SKM-1 (cell line): ENCODE results near the gene SDF4.

ENCODE experiments used
- DNase-seq: peaks from one replicate; lab custom pipeline; 2025; ENCODE audit not compliant: unreplicated experiment; lab: John Stamatoyannopoulos, UW

SDF4 gene

DNA sequence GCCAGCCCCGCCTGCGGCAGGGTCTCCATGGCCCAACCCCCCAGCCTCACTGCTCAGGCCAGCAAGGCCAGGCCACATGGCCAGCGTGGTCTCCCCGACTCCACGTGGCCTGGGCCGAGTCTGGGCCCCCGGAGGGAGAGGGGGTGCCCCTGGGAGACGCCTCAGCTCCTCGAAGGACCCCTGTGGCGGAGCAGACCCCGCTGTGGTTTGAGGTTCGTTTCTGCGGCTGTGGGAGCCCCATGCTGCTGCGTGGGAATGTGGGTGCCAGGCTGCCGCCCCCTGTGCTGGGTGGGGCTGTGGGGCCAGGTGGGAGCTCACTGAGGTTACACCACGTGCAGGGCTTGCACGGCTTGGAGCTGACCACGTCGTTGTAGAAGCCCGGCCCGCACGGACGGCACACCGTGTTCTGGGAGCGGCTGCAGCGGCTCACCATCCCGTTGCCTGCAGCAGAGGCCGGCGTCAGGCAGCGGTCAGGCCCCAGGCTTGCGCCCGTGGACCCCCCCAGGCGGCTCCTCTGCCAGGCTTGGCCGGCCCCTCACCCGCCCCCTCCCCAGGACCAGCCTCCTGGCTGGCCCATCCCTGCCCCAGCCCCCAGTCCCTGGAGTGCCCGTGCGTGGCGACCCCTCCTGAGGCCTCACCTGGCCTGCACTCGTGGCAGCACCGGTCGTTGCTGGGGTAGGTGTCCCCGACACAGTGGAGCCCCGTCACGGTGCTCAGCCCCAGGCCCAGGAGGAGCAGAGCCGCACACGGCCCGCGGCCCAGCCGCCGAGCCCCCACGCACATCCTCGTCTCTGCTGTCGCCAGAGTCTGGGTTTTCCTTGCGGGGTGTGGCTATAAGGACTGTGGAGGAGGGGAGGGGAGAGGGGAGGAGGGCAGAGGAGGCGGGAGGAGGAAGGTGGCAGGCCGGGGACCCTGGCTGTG, 18.2 kb downstream of the SDF4 start, which contains the start of gene TNFRSF4:
TNFRSF4 (minus strand) TSS at position 809 of the 921 bp plus-strand sequence; CDS start at position 783, 26 bp downstream.
- DNase-seq: no peak

DNA sequence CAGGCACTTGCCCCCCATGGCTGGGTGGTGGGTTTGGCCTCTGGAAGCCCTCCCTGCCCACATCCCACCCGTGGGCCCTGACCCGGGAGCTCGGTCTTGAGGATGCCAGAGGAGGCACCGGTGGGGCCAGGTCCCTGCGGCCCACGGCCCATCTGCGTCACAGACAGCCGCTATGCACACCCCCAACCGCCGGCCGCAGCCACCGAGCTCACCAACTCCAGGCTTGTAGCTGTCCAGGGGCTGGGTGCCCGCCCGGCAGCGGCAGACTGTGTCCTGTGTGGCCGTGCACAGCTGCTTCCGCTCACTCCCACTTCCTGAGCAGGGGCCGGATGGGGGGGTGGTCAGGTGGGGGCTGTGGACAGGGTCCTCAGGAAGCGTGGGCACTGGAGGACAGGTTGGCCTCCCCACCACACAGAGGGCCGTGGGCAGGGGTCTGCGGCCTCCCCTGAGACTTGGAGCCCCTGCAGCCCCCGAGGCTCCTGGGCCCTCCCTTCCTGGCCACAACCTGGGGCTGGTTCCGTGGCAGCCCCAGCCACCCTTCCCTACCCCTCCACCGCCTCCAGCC, 18.9 kb downstream of the SDF4 start:
- no peak for DNase-seq

DNA sequence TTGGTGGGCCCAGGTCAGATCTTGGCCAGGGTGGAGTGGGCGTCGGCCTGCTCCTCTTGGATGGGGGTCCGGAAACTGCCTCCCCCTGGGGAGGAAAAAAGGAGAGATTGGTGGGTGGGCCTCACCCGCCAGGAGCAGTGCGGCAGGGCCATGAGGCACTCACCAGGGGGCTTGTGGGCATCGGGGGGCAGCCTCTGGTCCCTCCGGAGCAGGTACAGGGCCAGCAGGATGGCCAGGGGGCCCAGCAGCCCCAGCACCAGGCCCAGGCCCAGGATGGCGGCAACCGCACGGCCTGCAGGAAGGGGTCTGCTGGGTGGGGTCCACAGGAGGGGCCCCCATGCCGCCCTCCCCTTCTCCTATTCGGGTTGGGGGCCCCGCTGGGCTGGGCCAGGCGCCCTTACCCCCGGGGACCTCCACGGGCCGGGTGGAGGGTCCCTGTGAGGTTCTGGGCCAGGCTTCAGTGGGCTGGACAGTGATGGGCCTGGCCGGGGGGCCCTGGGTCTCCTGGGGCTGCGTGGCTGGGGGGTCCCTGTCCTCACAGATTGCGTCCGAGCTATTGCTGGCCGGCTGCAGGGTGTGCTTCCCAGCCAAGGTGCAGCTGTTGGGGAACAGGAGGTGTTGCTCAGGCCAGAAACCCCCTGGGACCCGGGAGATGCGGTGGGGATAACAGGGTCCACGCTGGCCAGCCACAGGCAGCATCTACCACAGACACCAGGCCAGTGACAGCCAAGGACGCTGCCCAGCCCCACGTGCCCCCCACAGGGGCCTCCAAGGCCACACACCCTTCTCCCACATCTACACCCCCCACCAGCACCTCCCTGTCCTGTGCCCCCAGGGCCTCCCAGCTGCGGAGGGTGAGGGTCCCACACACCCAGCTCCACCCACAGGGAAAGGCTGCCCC, 20.0 kb downstream of the SDF4 start:
- DNase-seq: no peak

DNA sequence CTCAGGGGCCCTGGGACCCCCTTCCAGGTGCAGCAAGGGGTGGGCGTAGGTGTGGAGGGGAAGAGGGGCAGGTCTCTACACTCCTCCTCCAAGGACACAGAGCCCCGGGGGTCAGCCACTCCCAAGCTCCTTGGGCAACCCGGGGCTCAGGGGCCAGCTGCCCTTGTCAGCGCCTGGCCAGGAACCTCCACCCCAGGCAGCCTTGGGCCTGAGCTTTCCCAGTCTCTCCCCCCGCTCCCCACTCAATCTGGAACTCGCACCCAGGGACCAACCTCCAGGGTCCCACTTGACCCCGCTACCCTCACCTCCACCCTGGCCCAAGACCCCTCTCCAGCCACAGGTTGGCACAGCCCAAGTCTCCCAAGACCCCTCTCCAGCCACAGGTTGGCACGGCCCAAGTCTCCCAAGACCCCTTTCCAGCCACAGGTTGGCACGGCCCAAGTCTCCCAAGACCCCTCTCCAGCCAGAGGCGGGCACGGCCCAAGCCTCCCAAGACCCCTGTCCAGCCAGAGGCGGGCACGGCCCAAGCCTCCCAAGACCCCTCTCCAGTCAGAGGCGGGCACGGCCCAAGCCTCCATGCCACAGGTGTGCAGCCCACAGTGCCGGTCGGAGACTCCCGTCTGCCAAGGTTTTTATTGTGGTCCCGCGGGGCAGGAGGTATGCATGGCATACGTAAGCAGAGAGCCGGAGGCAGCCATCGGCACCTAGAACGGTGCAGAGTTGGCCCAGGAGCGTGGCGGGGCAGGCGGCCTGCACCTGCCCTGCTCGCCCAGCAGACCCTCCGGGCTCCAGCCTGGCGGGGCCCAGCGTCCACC, 20.9 kb downstream of the SDF4 start:
- no peak for DNase-seq

DNA sequence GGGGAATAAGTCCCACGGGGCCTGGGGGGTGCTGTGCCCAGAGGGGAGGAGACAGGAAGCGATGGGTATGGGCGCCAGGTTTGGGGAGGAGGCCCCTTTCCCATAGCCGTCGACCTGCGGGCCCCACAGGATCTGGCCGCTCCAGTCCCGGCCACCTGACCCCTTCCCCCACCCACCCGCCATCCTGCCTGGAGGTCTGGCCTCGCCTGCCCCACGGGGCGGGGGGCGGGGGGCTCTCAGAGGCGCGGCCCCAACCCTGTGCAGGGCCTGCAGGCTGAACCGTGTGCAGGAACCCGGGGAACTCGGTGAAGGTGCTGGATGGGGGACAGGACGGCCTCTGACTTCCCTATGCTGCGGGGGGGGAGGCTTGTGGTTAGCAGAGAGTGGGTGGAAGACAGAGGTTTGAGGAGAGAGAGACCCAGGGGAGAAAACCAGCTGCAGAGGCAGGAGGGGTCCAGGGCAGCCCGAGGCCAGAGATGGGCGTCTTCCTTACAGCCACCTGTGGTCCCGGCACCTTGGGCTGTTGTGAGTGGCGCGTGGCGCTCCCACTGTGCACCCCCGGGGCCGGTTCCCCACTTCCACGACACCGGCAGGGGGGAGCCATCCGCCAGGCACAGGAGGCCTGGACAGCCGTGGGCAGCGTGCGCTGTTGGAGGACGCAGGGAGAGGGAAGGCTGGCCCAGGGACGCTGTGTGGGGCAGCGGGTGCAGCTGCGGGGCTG, 22.9 kb downstream of the SDF4 start:
- DNase-seq: peak; percentile 13

DNA sequence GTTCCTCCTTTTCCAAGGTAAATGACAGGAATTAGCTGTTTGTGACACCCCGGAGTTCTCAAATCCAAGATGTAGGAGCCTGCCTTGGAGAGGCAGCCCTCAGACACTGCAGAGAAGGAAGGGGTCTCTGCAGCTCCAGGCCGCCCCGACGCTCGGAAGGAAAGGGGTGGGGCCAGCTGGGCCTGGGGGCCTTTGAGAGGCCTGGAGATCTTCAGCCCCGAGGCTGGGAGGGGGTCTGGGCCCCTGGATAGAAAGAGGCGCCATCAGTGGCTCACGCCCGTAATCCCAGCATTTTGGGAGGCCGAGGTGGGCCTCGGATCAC, 24.3 kb downstream of the SDF4 start:
- no peak for DNase-seq

DNA sequence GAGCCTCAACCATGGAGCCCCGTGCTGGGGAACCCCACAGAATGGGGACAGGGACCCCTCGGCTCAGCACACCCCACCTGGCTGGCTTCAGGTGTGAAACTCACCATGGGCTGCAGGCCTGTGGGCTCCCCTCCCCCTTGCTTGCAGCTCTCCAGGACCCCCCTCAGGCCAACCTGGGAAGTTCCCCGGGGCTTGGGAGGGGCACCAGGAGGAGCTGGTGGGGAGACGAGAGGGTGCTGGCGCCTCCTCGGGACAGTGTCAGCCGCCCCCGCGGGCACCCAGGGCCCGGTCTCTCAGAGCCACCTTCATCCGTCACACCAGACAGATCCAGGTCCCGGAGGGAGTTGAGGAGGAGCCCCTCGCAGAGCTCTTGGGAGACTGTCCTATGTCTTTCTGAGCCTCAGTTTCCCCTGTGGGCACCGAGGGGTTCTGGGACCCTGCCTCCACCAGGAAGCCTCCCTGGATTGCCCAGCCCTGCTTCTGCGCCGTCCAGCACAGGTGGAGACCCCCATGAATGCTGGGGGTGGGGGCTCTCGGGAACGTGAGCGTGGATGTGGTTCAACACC, 24.8 kb downstream of the SDF4 start:
- DNase-seq: no peak

DNA sequence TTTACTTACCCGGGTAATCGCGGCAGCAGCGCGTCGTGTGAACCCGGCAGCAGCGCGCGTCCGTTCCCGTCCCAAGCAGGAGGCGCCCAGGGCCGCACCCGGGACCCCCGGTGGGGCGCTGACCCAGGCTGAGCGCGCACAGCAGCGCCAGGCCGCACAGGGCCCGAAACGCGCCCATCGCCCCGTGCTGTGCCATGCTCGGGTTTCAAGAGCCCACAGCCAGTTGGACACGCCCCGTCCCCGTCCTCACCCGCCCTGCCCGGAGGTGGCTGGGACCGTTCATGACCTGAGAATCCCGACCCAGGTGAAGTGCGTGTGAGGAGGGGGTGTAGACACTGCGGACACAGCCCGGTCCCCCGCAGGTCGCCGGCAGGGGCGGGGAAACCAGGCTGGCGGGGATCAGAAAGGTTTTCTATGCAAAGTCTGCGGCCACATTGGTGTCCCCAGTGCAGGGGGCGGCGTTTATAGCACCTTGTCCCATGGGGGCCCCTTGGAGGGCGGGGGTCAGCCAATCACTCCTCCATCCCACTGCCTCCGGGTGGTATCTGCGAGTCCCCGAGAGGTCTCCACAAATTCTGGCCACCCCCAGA, 25.3 kb downstream of the SDF4 start, which contains the start of gene TNFRSF18:
TNFRSF18 (minus strand) TSS at position 217 of the 590 bp plus-strand sequence; CDS start at position 196, 21 bp downstream.
- DNase-seq: no peak

DNA sequence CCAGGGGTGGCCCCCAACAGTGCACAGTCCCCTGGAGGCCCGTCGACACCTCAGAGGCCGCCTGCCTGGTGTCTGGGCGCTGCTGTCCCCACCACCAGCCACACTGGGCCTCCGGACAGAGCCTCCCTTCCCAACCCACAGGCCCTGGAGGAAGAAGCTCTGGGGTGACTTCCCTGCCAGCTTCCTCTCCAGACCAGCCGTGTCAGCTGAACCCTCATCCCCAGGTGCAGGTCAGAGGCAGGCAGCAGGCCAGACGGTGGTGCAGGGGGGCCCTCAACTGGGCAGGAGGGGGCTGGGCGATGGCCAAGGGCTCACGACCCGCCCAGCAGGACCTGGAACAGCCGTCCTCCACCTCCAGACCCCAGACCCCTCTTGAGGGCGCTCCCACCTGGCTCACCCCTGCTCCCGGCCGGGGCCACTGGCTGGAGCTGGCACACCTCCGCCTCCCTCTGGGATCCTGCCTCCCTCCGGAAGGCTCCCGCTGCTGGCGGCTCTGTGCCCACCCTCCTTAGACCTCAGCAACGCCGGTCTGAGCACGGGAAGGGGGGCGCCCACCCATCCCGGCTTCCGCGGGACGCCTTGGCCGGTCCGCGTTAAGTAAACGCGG, 25.9 kb downstream of the SDF4 start:
- no peak for DNase-seq

DNA sequence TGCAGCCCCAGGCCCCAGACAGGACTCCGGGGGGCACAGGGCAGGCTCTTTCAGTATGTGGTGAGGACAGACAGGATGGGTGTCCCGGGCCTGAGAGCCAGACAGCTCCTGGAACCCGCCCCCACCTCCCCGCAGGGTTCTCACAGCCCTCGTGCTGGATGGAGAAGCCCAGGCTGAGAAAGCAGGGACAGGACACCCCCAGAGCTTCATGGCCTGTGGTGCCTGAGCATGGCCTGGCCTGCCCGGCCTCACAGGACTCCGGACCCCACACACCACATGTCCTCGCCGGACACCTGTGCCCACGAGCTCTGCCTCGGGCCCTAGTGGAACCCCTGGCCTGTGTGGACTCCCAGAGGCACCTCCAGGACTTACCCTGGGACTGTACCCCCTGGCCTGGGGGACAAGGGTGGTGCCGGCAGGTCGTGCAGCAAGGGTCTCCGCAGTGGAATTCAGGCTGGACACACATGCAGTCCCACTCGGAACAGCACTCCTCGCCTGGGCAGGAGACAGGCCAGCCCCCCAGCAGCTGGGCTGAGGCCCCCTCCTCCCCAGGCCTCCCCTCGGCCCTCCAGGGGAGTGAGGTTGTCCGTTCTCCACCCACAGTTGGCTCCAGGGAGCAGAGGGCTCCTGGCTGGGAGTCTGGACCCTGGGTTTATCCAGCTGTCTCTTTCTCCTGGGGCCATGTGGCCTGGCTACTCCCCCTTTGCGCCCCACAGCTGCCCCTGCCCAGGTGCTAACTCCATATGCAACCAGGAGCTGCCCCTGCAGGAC, 26.6 kb downstream of the SDF4 start:
- no peak for DNase-seq

DNA sequence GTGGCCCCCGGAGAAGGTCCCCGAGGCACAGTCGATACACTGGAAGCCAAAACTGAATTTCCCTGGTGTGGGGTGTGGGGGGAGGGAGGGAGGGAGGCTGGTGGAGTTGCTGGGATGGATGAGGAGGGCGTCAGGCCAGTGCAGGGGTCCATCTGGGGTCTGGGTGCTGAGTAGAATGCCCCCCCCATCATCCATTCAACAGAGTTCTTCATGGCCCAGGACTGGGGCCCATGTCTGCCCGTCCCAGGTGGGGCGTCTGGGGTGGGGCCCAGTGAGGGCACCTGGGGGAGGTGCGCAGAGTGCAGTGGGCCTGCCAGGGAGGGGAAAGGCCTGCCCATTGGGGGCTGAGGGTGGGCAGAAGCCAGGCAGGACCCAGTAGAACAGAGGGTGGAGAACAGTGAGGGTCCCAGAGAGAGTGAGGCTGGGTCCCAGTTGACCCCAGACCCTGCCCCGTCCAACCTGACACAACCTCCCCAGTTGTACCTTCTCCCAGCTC, 27.3 kb downstream of the SDF4 start:
- DNase-seq: no peak

DNA sequence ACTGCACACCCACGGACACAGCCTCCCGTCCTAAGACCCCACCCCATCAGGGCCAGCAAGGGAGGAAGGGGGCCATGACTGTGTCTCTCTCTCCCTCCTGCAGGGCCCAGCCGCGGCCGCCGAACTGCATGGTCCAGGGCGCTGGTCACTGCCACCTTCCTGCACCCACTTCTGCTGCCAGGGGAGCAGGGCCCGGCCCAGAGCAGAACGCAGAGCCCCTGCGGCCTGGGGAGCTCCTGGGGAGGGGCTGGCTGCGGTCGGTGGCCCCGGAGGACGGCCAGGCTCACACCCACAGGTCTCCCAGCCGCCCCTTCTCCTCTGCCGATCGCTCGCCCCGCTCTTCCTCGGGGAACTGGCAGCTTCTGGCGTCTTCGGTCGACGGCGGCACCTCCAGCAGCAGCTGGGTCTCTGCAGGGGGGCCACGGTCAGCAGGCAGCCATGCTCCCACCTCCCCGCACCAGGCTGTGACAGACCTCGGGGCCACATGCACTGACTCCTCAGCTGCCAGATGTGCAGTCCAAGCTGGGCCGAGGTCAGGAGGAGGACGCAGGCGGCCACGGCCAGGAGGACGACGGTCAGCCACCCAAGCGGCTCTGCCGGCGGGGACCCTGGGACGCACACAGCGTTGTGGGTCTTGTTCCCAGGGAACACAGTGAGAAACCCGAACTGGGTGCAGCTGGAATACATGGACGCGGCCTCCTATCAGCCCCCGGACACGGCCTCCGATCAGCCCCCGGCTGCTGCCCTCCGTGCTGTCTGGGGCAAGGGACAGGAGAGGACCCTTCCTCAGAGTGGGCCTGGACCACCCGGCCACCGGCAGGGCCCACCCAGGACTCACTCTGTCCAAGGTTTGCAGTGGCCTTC, 28.0 kb downstream of the SDF4 start:
- DNase-seq: no peak

DNA sequence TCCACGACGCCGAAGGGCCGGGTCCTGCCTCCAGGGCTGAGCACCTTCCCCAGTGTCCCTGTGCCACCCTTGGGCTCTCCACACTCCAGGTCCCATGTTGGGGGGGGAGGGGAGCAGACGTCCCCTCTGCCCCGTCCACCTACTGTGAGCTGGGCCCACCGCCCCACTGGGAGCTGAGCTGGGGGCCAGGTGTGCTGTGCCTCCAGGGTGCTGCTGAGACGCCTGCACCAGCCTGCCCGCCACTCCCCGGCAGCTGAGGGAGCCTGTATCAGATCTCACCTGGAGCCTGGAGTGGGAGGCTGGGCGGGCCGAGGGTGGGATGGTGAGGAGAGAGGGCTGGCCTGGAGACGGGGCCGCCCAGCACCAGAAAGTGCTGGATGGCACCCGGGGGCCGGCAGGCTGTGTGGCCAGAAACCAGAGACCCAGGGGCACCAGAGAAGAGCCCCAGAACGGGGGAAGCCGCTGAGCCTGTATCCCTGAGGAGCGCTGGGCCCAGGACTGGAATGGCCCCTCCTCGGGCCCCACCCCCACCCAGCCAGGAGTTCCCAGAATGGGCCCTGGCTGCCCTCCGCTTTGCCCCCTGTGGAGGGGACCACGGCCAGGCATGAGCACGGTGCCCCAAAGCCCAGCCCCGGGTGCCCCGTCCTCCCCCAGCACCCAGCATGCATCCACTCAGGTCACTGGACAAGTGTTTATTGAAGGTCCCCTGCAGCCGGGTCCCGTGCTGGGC, 28.8 kb downstream of the SDF4 start:
- no peak for DNase-seq

DNA sequence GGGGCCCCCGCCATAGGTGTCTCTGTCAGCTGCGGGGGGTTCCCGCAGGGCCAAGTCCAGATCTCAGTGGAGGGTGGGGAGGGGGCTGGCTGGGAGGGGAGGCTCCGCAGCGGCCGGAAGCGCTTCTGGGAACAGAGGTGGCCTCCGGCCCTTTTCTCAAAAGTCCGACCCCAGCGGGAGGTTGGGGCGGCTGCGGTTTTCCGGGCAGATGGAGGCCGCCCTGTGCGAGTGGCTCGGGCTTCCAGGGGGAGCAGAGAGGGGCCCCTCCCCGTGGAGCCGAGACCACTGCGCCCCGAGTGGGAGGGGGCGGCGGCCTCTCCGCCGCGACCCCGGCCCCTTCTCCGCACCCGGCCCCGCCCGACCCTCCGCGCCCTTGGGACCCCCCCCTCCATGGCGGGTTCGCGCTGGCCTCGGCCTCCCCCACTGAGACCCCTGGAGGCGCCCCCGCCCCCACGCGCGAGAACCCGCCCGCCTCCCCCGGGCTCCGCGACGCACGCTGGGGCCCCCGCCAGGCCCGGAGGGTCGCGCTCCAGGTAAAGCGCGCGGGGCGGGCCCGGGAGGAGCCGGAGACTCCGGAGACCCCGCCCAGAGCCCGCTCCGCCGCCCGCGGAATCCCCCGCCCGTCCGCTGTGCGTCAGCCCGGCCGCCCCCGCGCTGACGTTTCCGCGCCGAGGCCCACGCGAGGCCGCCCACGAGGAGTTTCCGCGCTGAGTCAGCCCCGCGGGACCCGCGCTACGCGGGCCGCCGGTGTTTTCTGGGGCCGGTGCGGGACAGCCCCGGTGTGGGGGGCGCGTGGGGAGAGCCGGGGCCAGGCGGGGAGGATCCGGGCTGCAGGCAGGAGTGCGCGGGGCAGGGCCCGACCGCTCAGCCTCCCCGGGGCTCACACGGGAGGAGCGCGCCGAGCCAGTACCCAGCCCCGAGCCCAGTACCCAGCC, 30.7 kb downstream of the SDF4 start:
- DNase-seq: no peak
